ENCODE data around the gene MS4A8. TPM values are rescaled to one million over a fixed set of nuclear protein-coding genes. Genes with fewer than 3 reads are reported as not detected.

Gene MS4A8
- total RNA-seq, 1 donor, result not detected

GRCh38 chr11:60763692-60764369 is 64.4 kb downstream of the MS4A8 start:
- no peak for DNase-seq (ENCODE audit: low read depth)
- no peak for TF ChIP-seq CTCF (IDR thresholded peaks at IDR 0.05; ENCODE audit: insufficient read depth, low read depth, low read length)
- H3K4me3 ChIP-seq (ENCODE audit: low read depth, low read length), result no peak overlapping the region

- no peak overlapping the region for H3K4me3 ChIP-seq (ENCODE audit: low read depth, low read length)
- TF ChIP-seq CTCF (IDR thresholded peaks at IDR 0.05; ENCODE audit: insufficient read depth, low read depth, low read length), result no peak
- no peak for DNase-seq (ENCODE audit: low read depth)
Measured at GRCh38 chr11:60764879-60765278, 65.5 kb downstream of the MS4A8 start.

GRCh38 chr11:60765355-60765754 is 65.9 kb downstream of the MS4A8 start:
- TF ChIP-seq CTCF (IDR thresholded peaks at IDR 0.05; ENCODE audit: insufficient read depth, low read depth, low read length), result no peak
- no peak for DNase-seq (ENCODE audit: low read depth)
- H3K4me3 ChIP-seq (ENCODE audit: low read depth, low read length), result no peak overlapping the region

Other genes with a start within 250 kb of the MS4A8 start
- not detected in 2 replicates for gene MS4A1, start 243.8 kb upstream of the MS4A8 start, total RNA-seq
- not detected in 2 replicates for gene MS4A12, start 206.8 kb upstream of the MS4A8 start, total RNA-seq
- gene MS4A13, start 184.2 kb upstream of the MS4A8 start, total RNA-seq, result not detected in 2 replicates
- gene MS4A18, start 25.1 kb downstream of the MS4A8 start, total RNA-seq, result not detected in 2 replicates
- not detected in 2 replicates for gene MS4A15, start 57.3 kb downstream of the MS4A8 start, total RNA-seq
- gene MS4A10, start 85.7 kb downstream of the MS4A8 start, total RNA-seq, result not detected in 2 replicates
- 11.2 and 13.5 TPM in 2 replicates for gene CCDC86, start 142.5 kb downstream of the MS4A8 start, total RNA-seq
- gene PTGDR2, start 156.3 kb downstream of the MS4A8 start, total RNA-seq, result under 0.01 TPM in 1 of 2 replicates, not detected in the other
- gene ZP1, start 167.9 kb downstream of the MS4A8 start, total RNA-seq, result not detected in 2 replicates
- gene PRPF19, start 207.0 kb downstream of the MS4A8 start, total RNA-seq, result 40.9 and 41.5 TPM in 2 replicates
- gene TMEM109, start 214.5 kb downstream of the MS4A8 start, total RNA-seq, result 28.9 and 38.3 TPM in 2 replicates
- gene TMEM132A, start 224.8 kb downstream of the MS4A8 start, total RNA-seq, result 29.3 and 40.6 TPM in 2 replicates